GM23338 (cell line): ENCODE results near the gene TAGLN3. TPM values are rescaled to one million over a fixed set of nuclear protein-coding genes. Genes with fewer than 3 reads are reported as not detected.

Source experiments
- ATAC-seq: fragments of 200-7000 bp; cut with Tn5 transposase; 3 replicates; pipeline ENCODE4 v1.9.1; 2020
- DNase-seq: peaks from one replicate; pipeline ENCODE4 v3.0.0-alpha.2; 2015; ENCODE audit warnings: low spot score
- H2AFZ ChIP-seq: fragments of 200-600 bp; sonication (generic); 2 replicates; pipeline ENCODE4 v1.8.0; 2016; ENCODE audit warnings: antibody characterized with exemption, mild to moderate bottlenecking, moderate library complexity
- H3F3A ChIP-seq: fragments of 200-600 bp; sonication (generic); replicated peaks from 2 replicates; pipeline ENCODE4 v1.8.0; 2017; ENCODE audit warnings: antibody characterized with exemption, mixed run types, low read depth
- H3K27ac ChIP-seq: fragments of 200-600 bp; sonication (generic); 2 replicates; pipeline ENCODE4 v1.6.1; 2016; ENCODE audit warnings: low read depth
- H3K27me3 ChIP-seq: fragments of 200-600 bp; sonication (generic); 2 replicates; pipeline ENCODE4 v1.8.0; 2016; ENCODE audit warnings: mild to moderate bottlenecking, mixed run types, moderate library complexity; ENCODE audit not compliant: insufficient read depth
- H3K36me3 ChIP-seq: fragments of 200-600 bp; sonication (generic); 2 replicates; pipeline ENCODE4 v1.8.0; 2016; ENCODE audit warnings: mild to moderate bottlenecking; ENCODE audit not compliant: insufficient read depth
- H3K4me1 ChIP-seq: fragments of 200-600 bp; sonication (generic); 2 replicates; pipeline ENCODE4 v1.8.0; 2016; ENCODE audit warnings: mild to moderate bottlenecking, moderate library complexity; ENCODE audit not compliant: insufficient read depth
- H3K4me2 ChIP-seq: fragments of 200-600 bp; sonication (generic); 2 replicates; pipeline ENCODE4 v1.7.1; 2017; ENCODE audit warnings: mixed run types
- H3K4me3 ChIP-seq: fragments of 200-600 bp; sonication (generic); 2 replicates; pipeline ENCODE4 v1.6.1; 2016; ENCODE audit warnings: mixed run types
- H3K79me2 ChIP-seq: fragments of 200-600 bp; sonication (generic); replicated peaks from 2 replicates; pipeline ENCODE4 v1.8.0; 2017; ENCODE audit warnings: mild to moderate bottlenecking; ENCODE audit not compliant: insufficient read depth
- H3K9me2 ChIP-seq: fragments of 200-600 bp; sonication (generic); 2 replicates; pipeline ENCODE4 v1.8.0; 2017; ENCODE audit not compliant: insufficient read depth
- H4K20me1 ChIP-seq: fragments of 200-600 bp; sonication (generic); replicated peaks from 2 replicates; pipeline ENCODE4 v1.8.0; 2017; ENCODE audit warnings: mild to moderate bottlenecking; ENCODE audit not compliant: insufficient read depth
- H3K27ac Mint-ChIP-seq: 2 replicates; pipeline ENCODE4 v1.8.0; 2020; ENCODE audit warnings: inconsistent platforms, mild to moderate bottlenecking, moderate library complexity, mixed read lengths
- H3K27me3 Mint-ChIP-seq: 3 replicates; pipeline ENCODE4 v1.8.0; 2022; ENCODE audit warnings: low read depth, mild to moderate bottlenecking, moderate library complexity, mixed read lengths, inconsistent platforms; ENCODE audit not compliant: insufficient read depth, poor library complexity
- H3K36me3 Mint-ChIP-seq: 3 replicates; pipeline ENCODE4 v1.8.0; 2021; ENCODE audit warnings: low read depth, mild to moderate bottlenecking, inconsistent platforms, moderate library complexity, mixed read lengths
- H3K4me1 Mint-ChIP-seq: 3 replicates; pipeline ENCODE4 v1.8.0; 2020; ENCODE audit warnings: mild to moderate bottlenecking, inconsistent platforms, mixed read lengths
- H3K4me3 Mint-ChIP-seq: 3 replicates; pipeline ENCODE4 v1.8.0; 2021; ENCODE audit warnings: moderate library complexity, mild to moderate bottlenecking, inconsistent platforms, mixed read lengths
- H3K9me3 Mint-ChIP-seq: 3 replicates; pipeline ENCODE4 v1.8.0; 2020; ENCODE audit warnings: moderate library complexity, mild to moderate bottlenecking, inconsistent platforms, mixed read lengths
- CREB1 ChIP-seq: fragments of 250-450 bp; sonication (Bioruptor Pico); IDR thresholded peaks from 2 replicates; pipeline ENCODE4 v1.5.0; 2020; ENCODE audit warnings: low read depth, mild to moderate bottlenecking, moderate library complexity
- CTCF ChIP-seq, 2 experiments: fragments of 200-600 bp in 1 of 2; sonication (generic) in 1 of 2; conservative IDR thresholded peaks; 2 replicates each; pipeline versions ENCODE4 v1.5.1 to v1.6.1; 2016 to 2017; ENCODE audit warnings: antibody characterized with exemption in 2 of 2, low read depth in 2 of 2, mild to moderate bottlenecking in 2 of 2, moderate library complexity in 1 of 2
- ETS1 ChIP-seq: IDR thresholded peaks from 2 replicates; pipeline ENCODE4 v1.6.1; 2016; ENCODE audit warnings: antibody characterized with exemption
- EZH2 ChIP-seq: fragments of 200-600 bp; sonication (generic); IDR thresholded peaks from one replicate; pipeline ENCODE4 v1.8.0; 2017; ENCODE audit warnings: antibody characterized with exemption, mild to moderate bottlenecking, low read depth; ENCODE audit not compliant: unreplicated experiment
- EZH2phosphoT487 ChIP-seq: fragments of 200-600 bp; sonication (generic); IDR thresholded peaks from one replicate; pipeline ENCODE4 v1.8.1; 2018; ENCODE audit warnings: antibody characterized with exemption; ENCODE audit not compliant: unreplicated experiment
- JUNB ChIP-seq: IDR thresholded peaks from one replicate; pipeline ENCODE4 v1.6.1; 2016; ENCODE audit warnings: antibody characterized with exemption; ENCODE audit not compliant: unreplicated experiment
- NANOG ChIP-seq: IDR thresholded peaks from 2 replicates; pipeline ENCODE4 v1.6.1; 2016; ENCODE audit warnings: antibody characterized with exemption, borderline replicate concordance
- POLR2AphosphoS5 ChIP-seq: IDR thresholded peaks from 2 replicates; pipeline ENCODE4 v1.6.1; 2016; ENCODE audit warnings: antibody characterized with exemption, low read depth
- REST ChIP-seq: IDR thresholded peaks from one replicate; pipeline ENCODE4 v1.6.1; 2018; ENCODE audit warnings: antibody characterized with exemption; ENCODE audit not compliant: unreplicated experiment
- ZNF114 ChIP-seq: fragments of 250-450 bp; sonication (Bioruptor Pico); IDR thresholded peaks from 2 replicates; pipeline ENCODE4 v1.5.0; 2020; ENCODE audit warnings: mild to moderate bottlenecking, moderate library complexity
- ZNF331 ChIP-seq: fragments of 250-450 bp; sonication (Bioruptor Pico); IDR thresholded peaks from 2 replicates; pipeline ENCODE4 v1.5.0; 2020; ENCODE audit warnings: low read depth, mild to moderate bottlenecking, moderate library complexity
- ZNF462 ChIP-seq: fragments of 250-450 bp; sonication (Bioruptor Pico); IDR thresholded peaks from 2 replicates; pipeline ENCODE4 v1.5.0; 2020; ENCODE audit warnings: mild to moderate bottlenecking, moderate library complexity
- polyA plus RNA-seq: library from polyadenylated mRNA; unstranded; fragments of >200 nt; fragmentation: Nextera tagmentation; extraction: Ambion mirVana; gene quantifications from 2 replicates; pipeline ENCODE4 v1.2.1, GENCODE V29; 2016
- total RNA-seq: library from RNA; depleted of rRNA; stranded (reverse); fragments of >200 nt; shearing (Covaris generic); gene quantifications from 2 replicates; pipeline ENCODE4 v1.2.3, GENCODE V29; 2014

The TAGLN3 gene
- total and polyA plus RNA-seq, 2 experiments from 2014 or later, result 6.8 to 12.6 TPM

- Histone ChIP-seq H3K36me3 (no peaks in the 10 kb centered on the region), H3K4me1 (0 out of 2 replicates have a peak, but pooled peaks cover 5% of the 10 kb centered on the region), H3K4me3 (no peak overlapping the region), H4K20me1 (no peaks in the 10 kb centered on the region), H3K9me2 (no peaks in the 10 kb centered on the region), H3K4me2 (no peak overlapping the region), H3K79me2 (peaks cover 9% of the 10 kb centered on the region), H3K27ac (no peak overlapping the region), H2AFZ (no peak overlapping the region), H3K27me3 (no peaks in the 10 kb centered on the region), H3F3A (no peaks in the 10 kb centered on the region)
- no peak overlapping the region for H3K4me3 Mint-ChIP-seq
- ATAC-seq (no peak), DNase-seq (no peak)
- H3K4me1 Mint-ChIP-seq, result peaks cover 9% of the 10 kb centered on the region; the same call in 2 of the 3 replicates
- H3K27me3 Mint-ChIP-seq, result peaks cover 3% of the 10 kb centered on the region
- no peak overlapping the region for H3K27ac Mint-ChIP-seq
- H3K9me3 Mint-ChIP-seq, result no peaks in the 10 kb centered on the region
- no peaks in the 10 kb centered on the region for H3K36me3 Mint-ChIP-seq
- TF ChIP-seq ZNF331 (no peak), REST (no peak), CTCF (conservative IDR thresholded peaks at IDR 0.05; ENCODE audit: low read depth in 2 of 2) (no peak), ETS1 (no peak), ZNF462 (CRISPR knock-in tag) (no peak), POLR2AphosphoS5 (no peak), NANOG (no peak), ZNF114 (CRISPR knock-in tag) (no peak), CREB1 (no peak), JUNB (no peak), EZH2phosphoT487 (no peak), EZH2 (no peak)
Measured at GRCh38 chr3:111975131-111975530, 23.6 kb upstream of the TAGLN3 start.
